ENCODE measurements around the gene CLCNKA. TPM values are rescaled to one million over a fixed set of nuclear protein-coding genes. Genes with fewer than 3 reads are reported as not detected.

Gene CLCNKA
- total and polyA plus RNA-seq, 2 of the 8 experiments (the other 6 are each of a cell fraction or from before 2014, with no cell fraction given), result 0.95 to 2.0 TPM

DNA sequence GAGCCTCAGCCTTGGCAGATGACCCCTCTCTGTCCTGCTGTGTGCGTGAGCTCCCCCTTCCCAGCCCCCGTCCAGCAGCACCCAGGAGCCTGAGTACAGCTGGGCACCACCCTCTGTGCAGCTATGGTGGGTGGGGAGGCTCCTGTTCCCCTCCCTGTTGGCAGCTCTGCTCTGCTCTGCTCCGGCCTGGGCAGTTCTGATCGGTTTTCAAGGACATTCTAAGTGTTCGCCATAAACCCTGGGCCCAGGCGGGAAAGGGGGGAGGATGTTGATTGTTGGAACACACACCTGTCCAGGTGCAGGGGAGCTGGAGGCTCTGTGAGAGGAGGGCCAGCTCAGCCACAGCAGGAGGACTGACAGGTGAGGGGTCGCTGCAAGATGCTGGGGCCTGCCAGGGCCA is 21.7 kb downstream of the CLCNKA start, which contains the start of gene CLCNKB:
Gene CLCNKB, plus strand, starts transcription at position 262 of the 400 bp plus-strand sequence. CDS start 711 bp downstream, outside the sequence.
- no peak within 1 kb of the TSS for H4K5ac ChIP-seq (ENCODE audit: insufficient read length, low read depth, low read length)
- no peak within 1 kb of the TSS for H3K4ac ChIP-seq (replicated peaks; ENCODE audit: insufficient read length, low read depth, low read length)
- H3K79me1 ChIP-seq (ENCODE audit: low read depth, low read length), result no peaks in the 10 kb centered on the region
- 69% methylated on average over 3 of the region's 7 CpGs; no CpG with 5 or more reads in 1 of the 2 experiments for WGBS, 2 experiments (ENCODE audit: extremely low coverage in 1 of 2, insufficient coverage in 1 of 2, insufficient read length in 1 of 2, insufficient replicate concordance in 2 of 2, low coverage in 1 of 2, low lambda C conversion rate in 2 of 2, missing lambda C conversion rate in 1 of 2)
- H4K8ac ChIP-seq (ENCODE audit: extremely low read depth, insufficient read depth, low read length), result peak within 1 kb of the TSS; percentile 68; the same call in 1 of the 2 replicates
- no peak within 1 kb of the TSS for H2BK20ac ChIP-seq (ENCODE audit: low read length)
- H4K20me1 ChIP-seq (replicated peaks in 1 of 2; ENCODE audit: control insufficient read depth in 1 of 2, insufficient read depth in 2 of 2, low read length in 2 of 2), result no peaks in the 10 kb centered on the region
- no peak for DNase-seq (ENCODE audit: low read depth in 1 of 2, low spot score in 2 of 2)
- TF ChIP-seq BCL11A (IDR thresholded peaks at IDR 0.05; ENCODE audit: low read depth in 2 of 2, low read length in 2 of 2) (no peak), POU5F1 (IDR thresholded peaks at IDR 0.05; ENCODE audit: low read depth, low read length) (no peak)
- H3K4me3 ChIP-seq (ENCODE audit: extremely low read depth in 1 of 4, insufficient read depth in 2 of 4, low read depth in 3 of 4, low read length in 4 of 4), result no peak within 1 kb of the TSS
- H2BK15ac ChIP-seq (ENCODE audit: low read length), result no peak within 1 kb of the TSS
- no peaks in the 10 kb centered on the region for H3K79me2 ChIP-seq (ENCODE audit: control insufficient read depth in 1 of 2, insufficient read depth in 2 of 2, low read length in 2 of 2)
- 0 out of 2 replicates have a peak within 1 kb of the TSS, but pooled peaks have one; percentile 33 for H2BK12ac ChIP-seq (ENCODE audit: low read depth, low read length)
- H3K23ac ChIP-seq (ENCODE audit: insufficient read length), result no peak within 1 kb of the TSS
- H3K9ac ChIP-seq (replicated peaks in 1 of 4; ENCODE audit: extremely low read depth in 1 of 4, low read depth in 3 of 4, low read length in 3 of 4), result no peak within 1 kb of the TSS
- FAIRE-seq, result no peak
- CTCF ChIA-PET (ENCODE audit: partially characterized antibody), result interaction anchor here (1.1 to 5.6 kb wide), 6 partner anchors 12 to 143 kb away, joined by 4 to 41 read pairs (median 5); partner anchors contain the start of gene FAM131C
- no peak within 1 kb of the TSS for H3K14ac ChIP-seq (ENCODE audit: insufficient read length)
- H2AFZ ChIP-seq (ENCODE audit: low read length), result no peak within 1 kb of the TSS
- H4K91ac ChIP-seq (replicated peaks; ENCODE audit: insufficient read length, low read length), result no peak within 1 kb of the TSS
- H3K4me1 ChIP-seq (replicated peaks in 1 of 4; ENCODE audit: control insufficient read depth in 3 of 4, insufficient read depth in 4 of 4, low read length in 3 of 4), result peaks cover 0 to 4% (median 0%) of the 10 kb centered on the region in 4 experiments; a peak in 3 of 7 replicates
- POLR2A ChIA-PET (ENCODE audit: partially characterized antibody), result interaction anchor here (2.2 kb wide), 1 partner anchor 25 kb away, joined by 5 read pairs; no protein-coding TSS in a partner anchor
- peaks cover 0 to 6% (median 0%) of the 10 kb centered on the region in 4 experiments; a peak in 1 of 7 replicates for H3K27me3 ChIP-seq (replicated peaks in 1 of 4; ENCODE audit: control insufficient read depth in 3 of 4, extremely low read depth in 1 of 4, insufficient read depth in 3 of 4, low read length in 3 of 4)
- no peak within 1 kb of the TSS for H2AK5ac ChIP-seq (ENCODE audit: low read depth, low read length)
- H3K27ac ChIP-seq (ENCODE audit: low read depth, low read length), result no peak within 1 kb of the TSS
- peaks cover under 1% of the 10 kb centered on the region for H3K23me2 ChIP-seq (ENCODE audit: low read depth, low read length)
- H2BK5ac ChIP-seq (ENCODE audit: low read depth, low read length), result no peak within 1 kb of the TSS
- H3K36me3 ChIP-seq (ENCODE audit: control insufficient read depth in 2 of 4, insufficient read depth in 4 of 4, low read length in 3 of 4), result no peaks in the 10 kb centered on the region
- H3K4me2 ChIP-seq (ENCODE audit: insufficient read depth in 1 of 2, low read depth in 2 of 2, low read length in 2 of 2), result no peak within 1 kb of the TSS
- H3K9me3 ChIP-seq (ENCODE audit: insufficient read depth in 2 of 2, low read depth in 1 of 2, low read length in 1 of 2), result no peaks in the 10 kb centered on the region
- no peak within 1 kb of the TSS for H3K56ac ChIP-seq (replicated peaks; ENCODE audit: insufficient read length, low read depth, low read length)
- H3K18ac ChIP-seq (ENCODE audit: extremely low read depth, low read length), result no peak within 1 kb of the TSS
- H2BK120ac ChIP-seq (replicated peaks; ENCODE audit: low read depth, low read length), result no peak within 1 kb of the TSS
